AG04450 (cell line): Measurements from ENCODE around the gene ULK4. TPM values are rescaled to one million over a fixed set of nuclear protein-coding genes. Genes with fewer than 3 reads are reported as not detected.

Experiments used
- CTCF ChIA-PET: fragments of 300-600, 350-600 bp; formaldehyde crosslinking; extraction: SDS; loops from one replicate; lab custom pipeline; 2022; ENCODE audit warnings: antibody characterized with exemption, inconsistent platforms; lab: Charles Lee
- POLR2A ChIA-PET: fragments of 350-600 bp; formaldehyde crosslinking; extraction: SDS; loops from one replicate; lab custom pipeline; 2021; ENCODE audit warnings: antibody characterized with exemption, inconsistent platforms; lab: Yijun Ruan, JAX
- DNase-seq: peaks from one replicate; pipeline ENCODE4 v3.0.0-alpha.2; 2011; ENCODE audit warnings: low read depth, low spot score
- H3K27ac ChIP-seq: one replicate; pipeline ENCODE4 v1.5.1; 2012; ENCODE audit warnings: low read depth, low read length, control low read depth
- H3K27me3 ChIP-seq: one replicate; pipeline ENCODE4 v1.6.0; 2012; ENCODE audit warnings: low read length; ENCODE audit not compliant: control insufficient read depth, insufficient read depth
- H3K4me3 ChIP-seq: 2 replicates; pipeline ENCODE4 v1.5.1; 2011; ENCODE audit warnings: mild to moderate bottlenecking, low read depth, low read length, control low read depth
- H3K9me3 ChIP-seq: 2 replicates; pipeline ENCODE4 v1.5.1; 2012; ENCODE audit warnings: low read length; ENCODE audit not compliant: control insufficient read depth, insufficient read depth
- polyA plus RNA-seq: library from polyadenylated mRNA; depleted of rRNA; stranded (reverse); fragments of >200 nt; gene quantifications from 2 replicates; pipeline ENCODE4 v1.2.3, GENCODE V29; 2011
- TF ChIP-seq, protein P1 (sequence below): IDR thresholded peaks from 2 replicates; pipeline ENCODE4 v1.5.1; 2011; ENCODE audit warnings: low read depth, low read length, control low read depth, inconsistent platforms

ULK4 gene
- polyA plus RNA-seq, 1 experiment, result 3.7 TPM

DNA sequence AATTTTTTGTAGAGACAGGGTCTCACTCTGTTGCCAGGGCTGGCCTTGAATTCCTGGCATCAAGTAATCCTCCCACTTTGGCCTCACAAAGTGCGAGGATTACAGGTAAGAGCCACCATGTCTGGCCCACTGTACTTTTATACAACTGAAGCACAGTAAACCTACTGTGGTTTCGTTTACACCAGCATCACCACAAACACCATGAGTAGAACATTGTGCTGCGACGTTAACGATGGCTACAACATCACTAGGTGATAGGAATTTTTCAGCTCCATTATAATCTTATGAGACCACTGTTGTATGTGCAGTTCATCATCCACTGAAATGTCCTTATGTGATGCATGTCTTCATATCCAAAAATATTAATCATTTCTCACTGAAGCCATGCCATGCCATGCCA, 750.9 kb downstream of the ULK4 start:
- TF ChIP-seq, protein P1, sequence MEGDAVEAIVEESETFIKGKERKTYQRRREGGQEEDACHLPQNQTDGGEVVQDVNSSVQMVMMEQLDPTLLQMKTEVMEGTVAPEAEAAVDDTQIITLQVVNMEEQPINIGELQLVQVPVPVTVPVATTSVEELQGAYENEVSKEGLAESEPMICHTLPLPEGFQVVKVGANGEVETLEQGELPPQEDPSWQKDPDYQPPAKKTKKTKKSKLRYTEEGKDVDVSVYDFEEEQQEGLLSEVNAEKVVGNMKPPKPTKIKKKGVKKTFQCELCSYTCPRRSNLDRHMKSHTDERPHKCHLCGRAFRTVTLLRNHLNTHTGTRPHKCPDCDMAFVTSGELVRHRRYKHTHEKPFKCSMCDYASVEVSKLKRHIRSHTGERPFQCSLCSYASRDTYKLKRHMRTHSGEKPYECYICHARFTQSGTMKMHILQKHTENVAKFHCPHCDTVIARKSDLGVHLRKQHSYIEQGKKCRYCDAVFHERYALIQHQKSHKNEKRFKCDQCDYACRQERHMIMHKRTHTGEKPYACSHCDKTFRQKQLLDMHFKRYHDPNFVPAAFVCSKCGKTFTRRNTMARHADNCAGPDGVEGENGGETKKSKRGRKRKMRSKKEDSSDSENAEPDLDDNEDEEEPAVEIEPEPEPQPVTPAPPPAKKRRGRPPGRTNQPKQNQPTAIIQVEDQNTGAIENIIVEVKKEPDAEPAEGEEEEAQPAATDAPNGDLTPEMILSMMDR, result no peak
- no peaks in the 10 kb centered on the region for H3K9me3 ChIP-seq
- ChIA-PET POLR2A (no interaction called here), CTCF (no interaction called here)
- no peaks in the 10 kb centered on the region for H3K27me3 ChIP-seq
- no peak overlapping the region for H3K27ac ChIP-seq
- DNase-seq, result no peak
- H3K4me3 ChIP-seq, result no peak overlapping the region

DNA sequence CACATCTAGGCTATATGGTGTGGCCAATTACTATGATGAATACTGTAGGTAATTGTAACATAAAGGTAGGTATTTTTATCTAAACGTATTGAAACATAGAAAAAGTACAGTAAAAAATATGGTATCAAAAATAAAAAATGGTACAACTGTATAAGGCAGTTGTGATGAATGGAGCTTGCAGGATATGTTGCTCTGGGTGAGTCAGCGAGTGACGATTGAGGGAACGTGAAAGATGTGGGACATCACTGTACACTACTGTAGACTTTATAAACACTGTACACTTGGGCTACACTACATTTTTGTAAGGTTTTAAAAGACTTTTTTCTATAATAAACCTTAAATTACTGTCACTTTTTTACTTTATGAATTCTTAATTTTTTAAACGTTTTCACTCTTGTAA, 752.3 kb downstream of the ULK4 start:
- no peak overlapping the region for H3K4me3 ChIP-seq
- TF ChIP-seq, protein P1, result no peak
- DNase-seq, result no peak
- H3K27ac ChIP-seq, result no peak overlapping the region
- no peaks in the 10 kb centered on the region for H3K9me3 ChIP-seq
- H3K27me3 ChIP-seq, result no peaks in the 10 kb centered on the region
- ChIA-PET CTCF (interaction anchor here (0.6 kb wide), 1 partner anchor 717 kb away, joined by 3 read pairs; no protein-coding TSS in a partner anchor), POLR2A (interaction anchor here (0.6 to 3.3 kb wide), 2 partner anchors 11 to 57 kb away, joined by 6 to 10 read pairs; partner anchors contain the start of gene CTNNB1)

DNA sequence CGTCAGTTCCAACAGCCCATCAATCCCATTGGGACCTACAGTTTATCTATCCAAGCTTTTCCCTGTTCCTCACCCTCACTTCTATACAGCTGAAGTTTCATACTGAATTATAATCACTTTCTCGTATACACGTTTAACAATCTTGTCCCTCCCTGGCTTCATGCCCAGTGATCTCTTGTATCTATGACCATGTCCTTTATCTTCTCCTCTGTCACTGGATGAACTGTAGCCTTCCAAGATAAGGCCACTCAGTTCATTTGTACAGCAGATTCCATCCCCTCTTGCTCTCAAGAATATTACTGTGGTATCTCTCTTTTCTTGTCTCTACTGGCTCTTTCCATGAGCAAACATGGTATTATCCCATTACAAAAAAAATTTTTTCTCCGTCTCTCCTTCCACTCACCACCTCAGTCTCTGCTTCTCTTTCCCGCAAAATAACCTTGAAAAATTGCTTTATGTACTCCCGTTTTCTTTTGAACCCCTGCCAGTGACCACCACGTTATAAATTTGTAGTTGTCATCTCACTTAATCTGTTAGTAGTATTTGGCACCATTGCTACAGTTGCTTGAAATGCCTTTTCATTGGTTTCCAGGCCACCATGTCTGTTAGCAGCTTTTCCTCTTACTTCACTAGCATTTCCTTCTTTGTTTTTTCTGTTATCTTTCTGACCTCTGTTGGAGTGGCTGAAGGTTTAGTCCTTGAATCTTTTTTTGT, 753.2 kb downstream of the ULK4 start:
- ChIA-PET POLR2A (interaction anchor here (3.3 kb wide), 1 partner anchor 10 kb away, joined by 10 read pairs; the partner anchor contains the start of gene CTNNB1), CTCF (interaction anchor here (0.6 kb wide), 1 partner anchor 716 kb away, joined by 3 read pairs; no protein-coding TSS in a partner anchor)
- DNase-seq, result no peak
- no peaks in the 10 kb centered on the region for H3K27me3 ChIP-seq
- TF ChIP-seq, protein P1, result no peak
- H3K4me3 ChIP-seq, result no peak overlapping the region
- H3K9me3 ChIP-seq, result no peaks in the 10 kb centered on the region
- H3K27ac ChIP-seq, result no peak overlapping the region

DNA sequence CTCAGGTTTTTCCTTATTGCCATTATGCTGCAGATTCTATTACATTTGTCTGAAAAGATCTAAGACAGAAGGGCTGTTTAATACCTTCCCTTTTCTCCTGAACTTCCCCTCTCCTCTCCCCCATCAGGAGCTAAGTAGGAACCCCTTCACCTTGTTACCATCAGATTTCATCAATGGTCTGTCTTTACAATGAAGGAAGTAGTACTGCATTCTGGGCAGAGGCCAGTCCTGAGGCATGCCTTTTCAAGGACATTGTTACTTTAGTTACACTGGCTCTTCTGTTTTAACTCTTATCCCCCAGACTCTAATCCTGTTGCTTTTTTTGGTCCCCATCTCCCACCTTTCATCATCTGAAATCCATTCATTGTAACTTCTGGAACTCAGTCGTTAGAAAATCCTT, 754.5 kb downstream of the ULK4 start:
- Histone ChIP-seq H3K27me3 (no peaks in the 10 kb centered on the region), H3K4me3 (no peak overlapping the region), H3K9me3 (no peaks in the 10 kb centered on the region), H3K27ac (no peak overlapping the region)
- ChIA-PET POLR2A (interaction anchor here (3.3 kb wide), 1 partner anchor 8 kb away, joined by 10 read pairs; the partner anchor contains the start of gene CTNNB1), CTCF (interaction anchor here (0.6 kb wide), 1 partner anchor 12 kb away, joined by 3 read pairs; no protein-coding TSS in a partner anchor)
- TF ChIP-seq, protein P1, result no peak
- DNase-seq, result no peak

DNA sequence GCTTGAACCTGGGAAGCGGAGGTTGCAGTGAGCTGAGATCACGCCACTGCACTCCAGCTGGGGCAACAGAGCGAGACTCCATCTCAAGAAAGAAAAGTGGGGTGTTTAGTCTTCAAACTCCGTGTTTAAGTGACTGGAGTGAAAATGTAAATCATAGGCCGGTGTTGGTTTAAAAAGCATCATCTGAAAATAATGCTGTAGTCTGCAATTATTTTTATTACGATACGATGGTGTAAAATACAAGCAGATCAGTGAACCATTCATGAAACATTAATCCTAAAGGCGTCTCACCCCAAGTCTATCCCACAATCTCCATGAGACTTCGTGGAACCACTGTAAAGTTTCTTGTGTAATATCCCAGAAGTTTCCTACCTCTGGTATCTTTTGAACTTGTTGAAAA, 756.3 kb downstream of the ULK4 start:
- Histone ChIP-seq H3K27ac (no peak overlapping the region), H3K27me3 (no peaks in the 10 kb centered on the region), H3K9me3 (no peaks in the 10 kb centered on the region), H3K4me3 (no peak overlapping the region)
- ChIA-PET POLR2A (no interaction called here), CTCF (interaction anchor here (0.6 kb wide), 1 partner anchor 870 kb away, joined by 3 read pairs; no protein-coding TSS in a partner anchor)
- DNase-seq, result no peak
- TF ChIP-seq, protein P1, result no peak
